Measurements from ENCODE around the gene NASP.

Gene NASP

DNA sequence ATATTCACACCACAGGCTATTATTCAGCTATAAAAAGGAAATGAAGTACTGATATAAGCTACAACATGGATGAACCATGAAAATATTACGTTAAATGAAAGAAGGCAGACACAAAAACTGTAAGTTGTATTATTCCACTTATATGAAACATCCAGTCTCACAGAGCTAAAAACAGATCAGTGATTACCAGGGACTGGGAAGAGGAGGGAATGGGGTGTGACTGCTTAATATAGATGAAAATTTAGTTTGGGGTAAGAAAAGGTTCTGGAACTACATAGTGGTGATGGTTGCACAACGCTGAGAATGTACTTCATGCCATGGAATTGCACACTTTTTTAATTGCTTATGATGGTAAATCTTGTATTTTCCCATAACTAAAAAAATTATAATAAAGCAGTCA is 83.0 kb downstream of the NASP start:
- no peak for DNase-seq (ENCODE audit: low read depth in 2 of 2)

DNA sequence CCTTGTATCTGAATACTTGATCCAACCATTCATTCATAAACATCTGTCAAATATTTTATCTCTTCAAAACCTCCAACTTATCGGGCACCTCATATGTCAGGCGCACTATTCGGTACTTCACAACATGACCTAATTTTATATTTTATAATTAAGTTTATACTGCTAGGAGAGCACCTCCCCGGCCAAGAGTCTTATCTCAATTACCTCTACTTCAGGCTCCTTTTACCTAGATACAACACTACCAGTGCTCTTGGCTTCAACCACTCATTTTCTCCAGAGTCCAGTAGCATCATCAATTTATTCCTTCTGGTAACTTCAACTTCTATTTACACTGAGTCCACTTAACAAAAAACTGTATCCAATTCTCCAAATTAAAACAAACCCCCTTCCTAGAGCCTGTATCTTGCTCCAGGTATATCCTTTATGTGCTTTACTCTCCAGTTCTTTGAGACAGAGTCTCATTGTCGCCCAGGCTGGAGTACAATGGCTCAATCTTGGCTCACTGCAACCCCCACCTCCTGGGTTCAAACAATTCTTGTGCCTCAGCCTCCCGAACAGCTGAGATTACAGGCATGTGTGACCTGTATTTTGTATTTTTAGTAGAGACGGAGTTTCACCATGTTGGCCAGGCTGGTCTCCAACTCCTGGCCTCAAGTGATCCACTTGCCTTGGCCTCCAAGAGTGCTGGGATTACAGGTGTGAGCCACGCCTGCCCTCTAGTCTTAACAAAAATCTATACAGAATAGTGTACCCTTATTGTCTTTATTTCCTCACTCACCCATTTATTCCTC is 83.7 kb downstream of the NASP start:
- no peak for DNase-seq (ENCODE audit: low read depth in 2 of 2)

All from stimulated activated CD4-positive, alpha-beta T cell treated with anti-CD3 and anti-CD28 coated beads, Interleukin-4, amount 100 ng/mL, for 48 hours (primary cell).